ENCODE results near the gene DAB2IP.

DAB2IP gene

DNA sequence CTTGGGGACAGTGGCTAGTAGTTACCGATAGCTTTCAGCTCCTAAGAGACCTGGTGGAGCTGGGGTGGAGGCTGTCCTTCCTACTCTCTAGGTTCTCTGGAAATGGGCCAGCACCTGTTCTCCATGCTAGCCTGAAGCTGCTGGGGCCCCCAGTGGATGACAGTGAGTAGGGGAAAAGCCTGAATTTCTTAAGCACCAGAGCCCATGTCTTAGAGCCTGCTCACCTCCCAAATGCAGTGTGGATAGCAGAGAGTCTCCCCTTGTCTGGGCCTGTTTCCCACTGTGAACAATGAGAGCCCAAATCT is 105.8 kb downstream of the DAB2IP start:
- ChIA-PET CTCF (interaction anchor here (0.6 kb wide), 2 partner anchors 62 to 163 kb away, joined by 3 read pairs; no protein-coding TSS in a partner anchor), POLR2A (no interaction called here)
- H3K4me3 ChIP-seq (ENCODE audit: low read depth, low read length) = no peak overlapping the region
- H3K4me1 ChIP-seq (ENCODE audit: control insufficient read depth, insufficient read depth, low read length) = no peaks in the 10 kb centered on the region
- TF ChIP-seq KLF16 (tag by site-specific recombination; IDR thresholded peaks at IDR 0.05) (no peak), ZNF660 (tag by site-specific recombination; IDR thresholded peaks at IDR 0.05) (no peak)
- peaks cover 0 to 44% of the 10 kb centered on the region in 2 experiments; a peak in 1 of 3 replicates for H3K36me3 ChIP-seq (ENCODE audit: control insufficient read depth in 2 of 2, insufficient read depth in 1 of 2, low read length in 2 of 2)
- H3K27ac ChIP-seq (ENCODE audit: extremely low read depth, low read depth, low read length) = no peak overlapping the region
- no peaks in the 10 kb centered on the region for H3K9me3 ChIP-seq (ENCODE audit: control insufficient read depth, insufficient read depth, low read depth, low read length)

DNA sequence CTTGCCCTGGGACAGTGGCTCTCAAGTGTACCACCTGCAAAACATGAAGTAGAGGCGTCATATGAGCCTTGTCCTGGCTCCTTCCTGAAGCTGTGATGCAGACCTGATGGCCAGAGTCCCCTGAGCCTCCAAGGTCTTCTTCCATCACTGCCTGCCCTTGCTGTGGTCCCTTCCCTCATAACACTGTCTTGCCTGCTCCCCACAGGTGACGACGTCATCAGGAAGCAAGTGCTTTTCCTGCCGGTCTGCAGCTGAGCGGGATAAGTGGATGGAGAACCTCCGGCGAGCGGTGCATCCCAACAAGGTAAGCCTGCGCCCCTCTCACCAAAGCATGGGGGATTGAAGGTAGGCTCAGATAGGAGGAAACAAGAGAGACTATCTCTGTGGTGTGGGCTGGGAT is 107.3 kb downstream of the DAB2IP start:
- no peak for TF ChIP-seq BCL11A (tag by site-specific recombination; IDR thresholded peaks at IDR 0.05; ENCODE audit: low read depth)
- TF ChIP-seq ZNF394 (tag by site-specific recombination; IDR thresholded peaks at IDR 0.05; ENCODE audit: borderline replicate concordance) = no peak
- TF ChIP-seq, protein P1, sequence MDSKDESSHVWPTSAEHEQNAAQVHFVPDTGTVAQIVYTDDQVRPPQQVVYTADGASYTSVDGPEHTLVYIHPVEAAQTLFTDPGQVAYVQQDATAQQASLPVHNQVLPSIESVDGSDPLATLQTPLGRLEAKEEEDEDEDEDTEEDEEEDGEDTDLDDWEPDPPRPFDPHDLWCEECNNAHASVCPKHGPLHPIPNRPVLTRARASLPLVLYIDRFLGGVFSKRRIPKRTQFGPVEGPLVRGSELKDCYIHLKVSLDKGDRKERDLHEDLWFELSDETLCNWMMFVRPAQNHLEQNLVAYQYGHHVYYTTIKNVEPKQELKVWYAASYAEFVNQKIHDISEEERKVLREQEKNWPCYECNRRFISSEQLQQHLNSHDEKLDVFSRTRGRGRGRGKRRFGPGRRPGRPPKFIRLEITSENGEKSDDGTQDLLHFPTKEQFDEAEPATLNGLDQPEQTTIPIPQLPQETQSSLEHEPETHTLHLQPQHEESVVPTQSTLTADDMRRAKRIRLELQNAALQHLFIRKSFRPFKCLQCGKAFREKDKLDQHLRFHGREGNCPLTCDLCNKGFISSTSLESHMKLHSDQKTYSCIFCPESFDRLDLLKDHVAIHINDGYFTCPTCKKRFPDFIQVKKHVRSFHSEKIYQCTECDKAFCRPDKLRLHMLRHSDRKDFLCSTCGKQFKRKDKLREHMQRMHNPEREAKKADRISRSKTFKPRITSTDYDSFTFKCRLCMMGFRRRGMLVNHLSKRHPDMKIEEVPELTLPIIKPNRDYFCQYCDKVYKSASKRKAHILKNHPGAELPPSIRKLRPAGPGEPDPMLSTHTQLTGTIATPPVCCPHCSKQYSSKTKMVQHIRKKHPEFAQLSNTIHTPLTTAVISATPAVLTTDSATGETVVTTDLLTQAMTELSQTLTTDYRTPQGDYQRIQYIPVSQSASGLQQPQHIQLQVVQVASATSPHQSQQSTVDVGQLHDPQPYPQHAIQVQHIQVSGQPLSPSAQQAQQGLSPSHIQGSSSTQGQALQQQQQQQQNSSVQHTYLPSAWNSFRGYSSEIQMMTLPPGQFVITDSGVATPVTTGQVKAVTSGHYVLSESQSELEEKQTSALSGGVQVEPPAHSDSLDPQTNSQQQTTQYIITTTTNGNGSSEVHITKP (tag by site-specific recombination; IDR thresholded peaks at IDR 0.05) = no peak
- TF ChIP-seq RBAK (tag by site-specific recombination; IDR thresholded peaks at IDR 0.05) = no peak
- TF ChIP-seq, protein P2, sequence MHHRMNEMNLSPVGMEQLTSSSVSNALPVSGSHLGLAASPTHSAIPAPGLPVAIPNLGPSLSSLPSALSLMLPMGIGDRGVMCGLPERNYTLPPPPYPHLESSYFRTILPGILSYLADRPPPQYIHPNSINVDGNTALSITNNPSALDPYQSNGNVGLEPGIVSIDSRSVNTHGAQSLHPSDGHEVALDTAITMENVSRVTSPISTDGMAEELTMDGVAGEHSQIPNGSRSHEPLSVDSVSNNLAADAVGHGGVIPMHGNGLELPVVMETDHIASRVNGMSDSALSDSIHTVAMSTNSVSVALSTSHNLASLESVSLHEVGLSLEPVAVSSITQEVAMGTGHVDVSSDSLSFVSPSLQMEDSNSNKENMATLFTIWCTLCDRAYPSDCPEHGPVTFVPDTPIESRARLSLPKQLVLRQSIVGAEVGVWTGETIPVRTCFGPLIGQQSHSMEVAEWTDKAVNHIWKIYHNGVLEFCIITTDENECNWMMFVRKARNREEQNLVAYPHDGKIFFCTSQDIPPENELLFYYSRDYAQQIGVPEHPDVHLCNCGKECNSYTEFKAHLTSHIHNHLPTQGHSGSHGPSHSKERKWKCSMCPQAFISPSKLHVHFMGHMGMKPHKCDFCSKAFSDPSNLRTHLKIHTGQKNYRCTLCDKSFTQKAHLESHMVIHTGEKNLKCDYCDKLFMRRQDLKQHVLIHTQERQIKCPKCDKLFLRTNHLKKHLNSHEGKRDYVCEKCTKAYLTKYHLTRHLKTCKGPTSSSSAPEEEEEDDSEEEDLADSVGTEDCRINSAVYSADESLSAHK (tag by site-specific recombination; IDR thresholded peaks at IDR 0.05) = no peak
- no peak for TF ChIP-seq ZNF132 (tag by site-specific recombination; IDR thresholded peaks at IDR 0.05; ENCODE audit: borderline replicate concordance)
- no peak for TF ChIP-seq GFI1B (tag by site-specific recombination; IDR thresholded peaks at IDR 0.05)
- TF ChIP-seq ZNF248 (tag by site-specific recombination; IDR thresholded peaks at IDR 0.05) = no peak
- TF ChIP-seq ZNF121 (tag by site-specific recombination; IDR thresholded peaks at IDR 0.05) = no peak
- TF ChIP-seq, protein P3, sequence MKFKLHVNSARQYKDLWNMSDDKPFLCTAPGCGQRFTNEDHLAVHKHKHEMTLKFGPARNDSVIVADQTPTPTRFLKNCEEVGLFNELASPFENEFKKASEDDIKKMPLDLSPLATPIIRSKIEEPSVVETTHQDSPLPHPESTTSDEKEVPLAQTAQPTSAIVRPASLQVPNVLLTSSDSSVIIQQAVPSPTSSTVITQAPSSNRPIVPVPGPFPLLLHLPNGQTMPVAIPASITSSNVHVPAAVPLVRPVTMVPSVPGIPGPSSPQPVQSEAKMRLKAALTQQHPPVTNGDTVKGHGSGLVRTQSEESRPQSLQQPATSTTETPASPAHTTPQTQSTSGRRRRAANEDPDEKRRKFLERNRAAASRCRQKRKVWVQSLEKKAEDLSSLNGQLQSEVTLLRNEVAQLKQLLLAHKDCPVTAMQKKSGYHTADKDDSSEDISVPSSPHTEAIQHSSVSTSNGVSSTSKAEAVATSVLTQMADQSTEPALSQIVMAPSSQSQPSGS (tag by site-specific recombination; IDR thresholded peaks at IDR 0.05; ENCODE audit: low read depth) = 0 out of 2 replicates have a peak, but pooled peaks have one; percentile 49
- no peak for TF ChIP-seq ZNF24 (tag by site-specific recombination; IDR thresholded peaks at IDR 0.05)
- 0 out of 2 replicates have a peak, but pooled peaks have one; percentile 35 for TF ChIP-seq ZNF600 (tag by site-specific recombination; IDR thresholded peaks at IDR 0.05)
- no peak for TF ChIP-seq KLF1 (tag by site-specific recombination; IDR thresholded peaks at IDR 0.05)
- no peak for TF ChIP-seq ZNF48 (tag by site-specific recombination; IDR thresholded peaks at IDR 0.05)
- TF ChIP-seq SCRT2 (tag by site-specific recombination; IDR thresholded peaks at IDR 0.05) = 0 out of 2 replicates have a peak, but pooled peaks have one; percentile 21
- POLR2A ChIA-PET = no interaction called here
- no peak overlapping the region for H3K4me3 ChIP-seq (ENCODE audit: low read depth, low read length)
- CTCF ChIA-PET = no interaction called here
- H3K27ac ChIP-seq (ENCODE audit: extremely low read depth, low read depth, low read length) = no peak overlapping the region
- H3K4me1 ChIP-seq (ENCODE audit: control insufficient read depth, insufficient read depth, low read length) = no peaks in the 10 kb centered on the region
- peaks cover 0 to 57% of the 10 kb centered on the region in 2 experiments; a peak in 1 of 3 replicates for H3K36me3 ChIP-seq (ENCODE audit: control insufficient read depth in 2 of 2, insufficient read depth in 1 of 2, low read length in 2 of 2)
- H3K9me3 ChIP-seq (ENCODE audit: control insufficient read depth, insufficient read depth, low read depth, low read length) = no peaks in the 10 kb centered on the region
